Left lung (tissue), 10 donors: ENCODE data around the gene C17orf75. TPM values are rescaled to one million over a fixed set of nuclear protein-coding genes. Genes with fewer than 3 reads are reported as not detected.

Experiments
- ATAC-seq: fragments of 200-7000 bp; cut with Tn5 transposase; one replicate; pipeline ENCODE4 v1.9.1; 2020; ENCODE audit warnings: moderate library complexity
- DNase-seq, 4 donors: peaks; one replicate each; pipeline ENCODE4 v3.0.0-alpha.2; 2013 to 2020
- H3K27ac ChIP-seq, 2 donors: fragments of 200-600 bp; sonication (generic) in 1 of 2; one replicate each; pipeline versions ENCODE4 v1.5.0 to v1.8.0; 2020 to 2021
- H3K27me3 ChIP-seq, 2 donors: fragments of 200-600 bp; sonication (generic) in 1 of 2; one replicate each; pipeline versions ENCODE4 v1.5.0 to v1.8.0; 2020 to 2021
- H3K36me3 ChIP-seq, 2 donors: fragments of 200-600 bp; sonication (generic) in 1 of 2; one replicate each; pipeline versions ENCODE4 v1.5.0 to v1.8.0; 2020 to 2021
- H3K4me1 ChIP-seq, 2 donors: fragments of 200-600 bp; one replicate each; pipeline ENCODE4 v1.8.0; 2021
- H3K4me3 ChIP-seq, 2 donors: fragments of 200-600 bp; sonication (generic) in 1 of 2; one replicate each; pipeline versions ENCODE4 v1.5.0 to v1.8.0; 2020 to 2021; ENCODE audit warnings: mild to moderate bottlenecking in 1 of 2
- H3K9me3 ChIP-seq, 2 donors: fragments of 200-600 bp; sonication (generic) in 1 of 2; one replicate each; pipeline versions ENCODE4 v1.5.0 to v1.8.0; 2020 to 2021
- intact Hi-C, 2 donors: fragments of 100-400 bp; cut with DNase I; formaldehyde crosslinking; loops; one replicate each; pipeline versions ENCODE4 v1.11.2 to v1.14.2; 2022
- polyA plus RNA-seq, 6 donors: library from polyadenylated mRNA; unstranded; fragments of 120-200 nt; gene quantifications; one replicate each; pipeline ENCODE4 v1.2.1, GENCODE V29; 2013; ENCODE audit not compliant: insufficient read length in 6 of 6
- total RNA-seq, 2 donors: library from RNA; stranded (reverse); fragmentation: NEBNext Ultra II Directional; extraction: Animal tissue kit (Norgen Biotek cat#: 25700); gene quantifications; one replicate each; pipeline ENCODE4 v1.2.1, GENCODE V29; 2021
- TF ChIP-seq, protein P1 (sequence below), 2 donors: fragments of 200-600 bp; sonication (generic) in 1 of 2; IDR thresholded peaks; one replicate each; pipeline versions ENCODE4 v1.5.0 to v1.8.0; 2021; ENCODE audit warnings: antibody characterized with exemption in 2 of 2
- donor health status: DM: no; HTN: yes; CAD: no.
- donor health status: DM: no; HTN: no; CAD: no.

Gene C17orf75
- total and polyA plus RNA-seq, 8 donors: 14.0 to 40.9 (median 34.3) TPM

DNA sequence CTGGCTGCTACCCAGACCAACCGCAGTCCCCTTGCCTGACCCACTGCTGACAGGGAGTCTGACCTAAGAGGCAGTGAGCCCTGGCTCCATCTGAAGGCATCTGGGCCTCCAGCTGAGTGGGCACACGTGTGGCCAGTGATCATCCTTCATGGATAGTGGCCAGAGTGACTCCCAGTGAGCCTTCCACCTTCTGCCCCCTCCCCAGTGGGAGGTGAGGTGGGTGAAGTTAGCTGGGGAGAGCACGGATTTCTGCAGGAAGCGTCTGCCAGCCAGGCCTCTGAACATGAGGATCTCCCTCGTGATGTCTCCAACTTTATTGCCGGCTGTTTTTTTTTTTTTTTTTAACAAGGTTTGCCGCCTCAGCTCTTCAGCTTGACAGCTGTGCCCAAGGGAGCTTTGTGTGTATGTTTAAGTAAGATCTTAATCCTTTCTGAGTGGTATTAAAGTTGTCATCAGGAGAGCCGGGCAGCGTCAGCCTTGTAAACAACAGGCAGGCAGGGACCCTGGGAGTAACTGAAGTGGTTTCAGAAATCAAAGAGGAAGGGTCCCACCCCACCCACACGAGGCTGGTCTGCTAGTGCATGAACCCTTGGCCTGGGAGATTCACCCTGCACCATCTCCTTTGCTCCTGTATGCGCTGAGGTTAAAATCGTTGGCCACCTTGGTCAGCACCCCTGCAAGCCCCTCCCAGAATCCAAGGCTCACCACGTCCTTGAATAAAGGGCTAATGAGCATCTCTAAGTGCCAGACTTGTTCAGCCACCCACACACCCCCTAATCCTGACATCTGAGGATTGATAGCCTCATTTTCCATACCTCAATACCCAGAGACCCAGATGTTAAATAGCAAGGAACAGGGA, 43.0 kb downstream of the C17orf75 start:
- Histone ChIP-seq H3K4me1 (no peaks in the 10 kb centered on the region), H3K27ac (no peak overlapping the region), H3K9me3 (no peaks in the 10 kb centered on the region), H3K4me3 (no peak overlapping the region), H3K27me3 (no peaks in the 10 kb centered on the region), H3K36me3 (no peaks in the 10 kb centered on the region)
- intact Hi-C loops: no loop called here
- TF ChIP-seq, protein P1, sequence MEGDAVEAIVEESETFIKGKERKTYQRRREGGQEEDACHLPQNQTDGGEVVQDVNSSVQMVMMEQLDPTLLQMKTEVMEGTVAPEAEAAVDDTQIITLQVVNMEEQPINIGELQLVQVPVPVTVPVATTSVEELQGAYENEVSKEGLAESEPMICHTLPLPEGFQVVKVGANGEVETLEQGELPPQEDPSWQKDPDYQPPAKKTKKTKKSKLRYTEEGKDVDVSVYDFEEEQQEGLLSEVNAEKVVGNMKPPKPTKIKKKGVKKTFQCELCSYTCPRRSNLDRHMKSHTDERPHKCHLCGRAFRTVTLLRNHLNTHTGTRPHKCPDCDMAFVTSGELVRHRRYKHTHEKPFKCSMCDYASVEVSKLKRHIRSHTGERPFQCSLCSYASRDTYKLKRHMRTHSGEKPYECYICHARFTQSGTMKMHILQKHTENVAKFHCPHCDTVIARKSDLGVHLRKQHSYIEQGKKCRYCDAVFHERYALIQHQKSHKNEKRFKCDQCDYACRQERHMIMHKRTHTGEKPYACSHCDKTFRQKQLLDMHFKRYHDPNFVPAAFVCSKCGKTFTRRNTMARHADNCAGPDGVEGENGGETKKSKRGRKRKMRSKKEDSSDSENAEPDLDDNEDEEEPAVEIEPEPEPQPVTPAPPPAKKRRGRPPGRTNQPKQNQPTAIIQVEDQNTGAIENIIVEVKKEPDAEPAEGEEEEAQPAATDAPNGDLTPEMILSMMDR (IDR thresholded peaks at IDR 0.05): no peak
- DNase-seq (no peak), ATAC-seq (no peak)

DNA sequence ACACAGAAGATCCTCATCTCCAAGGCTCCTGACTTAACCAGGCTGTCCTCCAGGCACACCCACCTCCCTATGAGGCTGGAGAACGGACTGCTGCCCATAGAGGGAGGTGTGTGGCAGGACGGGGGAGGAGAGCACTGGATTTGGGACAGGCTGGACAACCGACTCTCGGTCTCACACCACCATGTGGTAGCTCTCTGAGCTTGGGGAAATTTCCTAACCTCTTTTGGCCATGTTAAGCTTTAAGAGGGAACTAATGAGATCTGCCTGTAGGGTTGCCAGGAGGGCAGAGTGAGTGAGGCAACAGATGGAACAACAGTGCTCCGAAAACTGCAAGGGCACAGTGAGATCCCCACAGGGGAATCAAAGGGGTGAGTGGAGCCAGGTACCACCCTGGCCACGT, 43.7 kb downstream of the C17orf75 start:
- intact Hi-C loops: no loop called here

DNA sequence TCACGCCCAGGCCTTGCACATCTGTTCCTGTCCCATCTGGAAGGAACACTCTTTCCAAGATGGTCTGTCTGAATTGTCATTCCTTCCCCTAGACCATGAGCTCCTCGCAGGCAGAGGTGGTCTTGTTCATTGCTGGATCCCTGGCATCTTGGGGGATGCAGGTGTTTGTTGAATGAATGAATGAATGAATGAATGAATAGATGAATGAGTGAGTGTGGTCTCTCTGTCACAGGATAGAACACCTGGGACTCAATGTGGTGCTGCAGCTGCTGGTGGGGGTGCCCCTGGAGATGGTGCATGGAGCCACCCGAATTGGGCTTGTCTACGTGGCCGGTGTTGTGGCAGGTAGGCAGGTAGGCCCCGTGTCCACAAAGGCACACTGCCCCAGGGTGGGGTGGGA, 44.1 kb downstream of the C17orf75 start:
- intact Hi-C loops: no loop called here
- TF ChIP-seq, protein P1 (IDR thresholded peaks at IDR 0.05): no peak
- no peaks in the 10 kb centered on the region for H3K4me1 ChIP-seq
- H3K9me3 ChIP-seq: no peaks in the 10 kb centered on the region
- no peaks in the 10 kb centered on the region for H3K36me3 ChIP-seq
- no peak overlapping the region for H3K27ac ChIP-seq
- DNase-seq (no peak), ATAC-seq (no peak)
- no peaks in the 10 kb centered on the region for H3K27me3 ChIP-seq
- H3K4me3 ChIP-seq: no peak overlapping the region

More for the DNA sequence above, 43.7 kb downstream of the C17orf75 start:
- Histone ChIP-seq H3K4me3 (no peak overlapping the region), H3K9me3 (no peaks in the 10 kb centered on the region), H3K27ac (no peak overlapping the region), H3K4me1 (no peaks in the 10 kb centered on the region), H3K36me3 (no peaks in the 10 kb centered on the region), H3K27me3 (no peaks in the 10 kb centered on the region)
- ATAC-seq (no peak), DNase-seq (no peak)
- TF ChIP-seq, protein P1 (IDR thresholded peaks at IDR 0.05): no peak

DNA sequence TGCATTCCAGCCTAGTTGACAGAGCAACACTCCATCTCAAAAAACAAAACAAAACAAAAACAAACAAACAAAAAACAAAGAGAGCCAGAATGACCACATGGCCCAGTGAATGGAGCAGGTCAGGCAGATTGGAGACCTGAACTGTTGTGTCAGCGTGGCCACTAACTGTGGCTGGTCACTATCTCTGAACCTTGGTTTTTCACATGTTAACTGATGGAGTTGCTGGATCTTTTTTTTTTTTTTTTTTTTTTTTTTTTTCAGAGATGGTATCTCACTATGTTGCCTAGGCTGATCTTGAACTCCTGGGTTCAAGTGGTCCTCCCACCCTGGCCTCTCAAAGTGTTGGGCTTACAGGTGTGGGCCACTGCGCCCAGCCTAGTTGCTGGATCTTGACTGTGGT, 44.5 kb downstream of the C17orf75 start:
- H3K27me3 ChIP-seq: no peaks in the 10 kb centered on the region
- no peak for DNase-seq
- no peaks in the 10 kb centered on the region for H3K9me3 ChIP-seq
- TF ChIP-seq, protein P1 (IDR thresholded peaks at IDR 0.05): no peak
- ATAC-seq: no peak
- intact Hi-C loops: no loop called here
- no peak overlapping the region for H3K27ac ChIP-seq
- H3K4me3 ChIP-seq: no peak overlapping the region
- no peaks in the 10 kb centered on the region for H3K4me1 ChIP-seq
- no peaks in the 10 kb centered on the region for H3K36me3 ChIP-seq

DNA sequence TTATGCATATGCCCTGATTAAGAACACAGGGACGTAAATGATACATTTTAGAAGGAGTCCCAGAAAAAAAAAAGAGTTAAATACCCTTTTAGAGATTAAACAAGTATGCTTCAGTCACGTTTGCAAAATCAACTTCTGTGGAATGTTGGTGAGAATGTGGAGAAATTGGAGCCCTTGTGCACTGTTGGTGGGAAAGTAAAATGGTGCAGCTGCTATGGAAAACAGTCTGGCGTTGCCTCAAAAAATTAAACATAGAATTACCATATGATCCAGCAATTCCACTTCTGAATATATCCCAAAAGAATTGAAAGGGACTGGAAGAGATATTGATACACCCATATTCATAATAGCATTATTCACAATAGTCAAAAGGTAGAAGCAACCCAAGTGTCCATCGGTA, 49.9 kb downstream of the C17orf75 start:
- no peaks in the 10 kb centered on the region for H3K27me3 ChIP-seq
- intact Hi-C loops: no loop called here
- ATAC-seq (no peak), DNase-seq (no peak)
- TF ChIP-seq, protein P1 (IDR thresholded peaks at IDR 0.05): no peak
- H3K9me3 ChIP-seq: no peaks in the 10 kb centered on the region
- H3K4me1 ChIP-seq: peaks cover 0 to 6% of the 10 kb centered on the region in 2 donors
- no peak overlapping the region for H3K27ac ChIP-seq
- no peak overlapping the region for H3K4me3 ChIP-seq
- no peaks in the 10 kb centered on the region for H3K36me3 ChIP-seq
